ENCODE results near the gene IPO13.

DNA sequence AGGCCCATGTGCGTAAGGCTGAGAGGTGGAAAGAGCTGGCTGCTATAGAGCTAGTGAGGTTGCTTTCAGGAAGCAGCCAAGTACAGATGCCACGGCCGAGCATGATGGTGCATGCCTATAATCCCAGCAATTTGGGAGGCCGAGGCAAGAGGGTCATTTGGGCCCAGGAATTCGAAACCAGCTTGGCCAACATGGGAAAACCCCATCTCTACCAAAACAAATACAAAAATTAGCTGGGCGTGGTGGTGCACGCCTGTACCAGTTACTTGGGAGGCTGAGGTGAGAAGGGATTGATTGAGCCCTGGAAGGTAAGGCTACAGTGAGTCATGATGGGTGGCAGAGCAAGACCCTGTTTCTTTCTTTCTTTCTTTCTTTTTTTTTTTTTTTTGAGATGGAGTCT lies 47.3 kb downstream of the IPO13 start:
- TF ChIP-seq EZH2phosphoT487 (IDR thresholded peaks at IDR 0.05; ENCODE audit: low read depth) = no peak
- TF ChIP-seq, protein P1, sequence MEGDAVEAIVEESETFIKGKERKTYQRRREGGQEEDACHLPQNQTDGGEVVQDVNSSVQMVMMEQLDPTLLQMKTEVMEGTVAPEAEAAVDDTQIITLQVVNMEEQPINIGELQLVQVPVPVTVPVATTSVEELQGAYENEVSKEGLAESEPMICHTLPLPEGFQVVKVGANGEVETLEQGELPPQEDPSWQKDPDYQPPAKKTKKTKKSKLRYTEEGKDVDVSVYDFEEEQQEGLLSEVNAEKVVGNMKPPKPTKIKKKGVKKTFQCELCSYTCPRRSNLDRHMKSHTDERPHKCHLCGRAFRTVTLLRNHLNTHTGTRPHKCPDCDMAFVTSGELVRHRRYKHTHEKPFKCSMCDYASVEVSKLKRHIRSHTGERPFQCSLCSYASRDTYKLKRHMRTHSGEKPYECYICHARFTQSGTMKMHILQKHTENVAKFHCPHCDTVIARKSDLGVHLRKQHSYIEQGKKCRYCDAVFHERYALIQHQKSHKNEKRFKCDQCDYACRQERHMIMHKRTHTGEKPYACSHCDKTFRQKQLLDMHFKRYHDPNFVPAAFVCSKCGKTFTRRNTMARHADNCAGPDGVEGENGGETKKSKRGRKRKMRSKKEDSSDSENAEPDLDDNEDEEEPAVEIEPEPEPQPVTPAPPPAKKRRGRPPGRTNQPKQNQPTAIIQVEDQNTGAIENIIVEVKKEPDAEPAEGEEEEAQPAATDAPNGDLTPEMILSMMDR (IDR thresholded peaks at IDR 0.05; ENCODE audit: low read depth, low read length) = no peak

All from OCI-LY3 (cell line).